SK-N-SH treated with all-trans-retinoic acid at 6 μM for 48 hours (cell line): ENCODE results near the gene SRPRB.

Experiments used
- ATAC-seq: fragments of 200-7000 bp; cut with Tn5 transposase; 3 replicates; pipeline ENCODE4 v1.9.1; 2020; ENCODE audit warnings: mild to moderate bottlenecking, moderate library complexity
- ARNTL ChIP-seq: fragments of 450-650 bp; formaldehyde crosslinking; IDR thresholded peaks from 2 replicates; pipeline ENCODE4 v1.5.0; 2020; ENCODE audit warnings: low read depth, mild to moderate bottlenecking, moderate library complexity, borderline replicate concordance
- BACH2 ChIP-seq: fragments of 250-450 bp; sonication (Bioruptor Pico); IDR thresholded peaks from 2 replicates; pipeline ENCODE4 v1.9.0; 2021; ENCODE audit warnings: mild to moderate bottlenecking, borderline replicate concordance
- CSDC2 ChIP-seq: fragments of 250-450 bp; sonication (Bioruptor Pico); IDR thresholded peaks from 2 replicates; pipeline ENCODE4 v1.5.0; 2020; ENCODE audit warnings: mild to moderate bottlenecking, moderate library complexity
- ESRRG ChIP-seq: fragments of 250-450 bp; sonication (Bioruptor Pico); IDR thresholded peaks from 2 replicates; pipeline ENCODE4 v1.6.1; 2021; ENCODE audit warnings: mild to moderate bottlenecking
- GLIS3 ChIP-seq: fragments of 250-450 bp; sonication (Bioruptor Pico); IDR thresholded peaks from 2 replicates; pipeline ENCODE4 v1.5.0; 2020; ENCODE audit warnings: mild to moderate bottlenecking, moderate library complexity
- ISL1 ChIP-seq: fragments of 250-450 bp; sonication (Bioruptor Pico); IDR thresholded peaks from 2 replicates; pipeline ENCODE4 v2.1.2; 2022; ENCODE audit warnings: mild to moderate bottlenecking, moderate library complexity
- OSR1 ChIP-seq: fragments of 250-450 bp; sonication (Bioruptor Pico); IDR thresholded peaks from 2 replicates; pipeline ENCODE4 v1.8.0; 2022; ENCODE audit warnings: moderate library complexity, mild to moderate bottlenecking, inconsistent platforms
- PPARA ChIP-seq: fragments of 250-450 bp; sonication (Bioruptor Pico); IDR thresholded peaks from 2 replicates; pipeline ENCODE4 v1.5.0; 2020; ENCODE audit warnings: mild to moderate bottlenecking, borderline replicate concordance
- SNAI2 ChIP-seq: fragments of 250-450 bp; sonication (Bioruptor Pico); IDR thresholded peaks from 2 replicates; pipeline ENCODE4 v1.5.0; 2020; ENCODE audit warnings: mild to moderate bottlenecking, moderate library complexity
- TCF4 ChIP-seq: fragments of 250-450 bp; sonication (Bioruptor Pico); IDR thresholded peaks from 2 replicates; pipeline ENCODE4 v1.8.0; 2021; ENCODE audit warnings: mild to moderate bottlenecking, moderate library complexity, borderline replicate concordance
- TOX ChIP-seq: fragments of 250-450 bp; sonication (Bioruptor Pico); IDR thresholded peaks from 2 replicates; pipeline ENCODE4 v1.8.0; 2021; ENCODE audit warnings: mild to moderate bottlenecking, moderate library complexity, borderline replicate concordance
- ZNF565 ChIP-seq: fragments of 450-650 bp; formaldehyde crosslinking; conservative IDR thresholded peaks from 2 replicates; pipeline ENCODE4 v1.5.0; 2020; ENCODE audit warnings: low read depth, mild to moderate bottlenecking, moderate library complexity
- ZNF70 ChIP-seq: fragments of 450-650 bp; formaldehyde crosslinking; IDR thresholded peaks from 2 replicates; pipeline ENCODE4 v1.5.0; 2020; ENCODE audit warnings: mild to moderate bottlenecking, moderate library complexity
- ZNF8 ChIP-seq: fragments of 450-650 bp; formaldehyde crosslinking; IDR thresholded peaks from 2 replicates; pipeline ENCODE4 v1.5.0; 2020; ENCODE audit warnings: mild to moderate bottlenecking, moderate library complexity
- TF ChIP-seq, protein P1 (sequence below): fragments of 250-450 bp; sonication (Bioruptor Pico); IDR thresholded peaks from 2 replicates; pipeline ENCODE4 v1.8.0; 2021; ENCODE audit warnings: low read depth, mild to moderate bottlenecking, moderate library complexity, borderline replicate concordance
- TF ChIP-seq, protein P2 (sequence below): fragments of 250-450 bp; sonication (Bioruptor Pico); IDR thresholded peaks from 2 replicates; pipeline ENCODE4 v1.5.1; 2021; ENCODE audit warnings: mild to moderate bottlenecking, moderate library complexity
- TF ChIP-seq, protein P3 (sequence below): fragments of 250-450 bp; sonication (Bioruptor Pico); IDR thresholded peaks from 2 replicates; pipeline ENCODE4 v1.5.0; 2020; ENCODE audit warnings: mild to moderate bottlenecking, moderate library complexity

Gene SRPRB

DNA sequence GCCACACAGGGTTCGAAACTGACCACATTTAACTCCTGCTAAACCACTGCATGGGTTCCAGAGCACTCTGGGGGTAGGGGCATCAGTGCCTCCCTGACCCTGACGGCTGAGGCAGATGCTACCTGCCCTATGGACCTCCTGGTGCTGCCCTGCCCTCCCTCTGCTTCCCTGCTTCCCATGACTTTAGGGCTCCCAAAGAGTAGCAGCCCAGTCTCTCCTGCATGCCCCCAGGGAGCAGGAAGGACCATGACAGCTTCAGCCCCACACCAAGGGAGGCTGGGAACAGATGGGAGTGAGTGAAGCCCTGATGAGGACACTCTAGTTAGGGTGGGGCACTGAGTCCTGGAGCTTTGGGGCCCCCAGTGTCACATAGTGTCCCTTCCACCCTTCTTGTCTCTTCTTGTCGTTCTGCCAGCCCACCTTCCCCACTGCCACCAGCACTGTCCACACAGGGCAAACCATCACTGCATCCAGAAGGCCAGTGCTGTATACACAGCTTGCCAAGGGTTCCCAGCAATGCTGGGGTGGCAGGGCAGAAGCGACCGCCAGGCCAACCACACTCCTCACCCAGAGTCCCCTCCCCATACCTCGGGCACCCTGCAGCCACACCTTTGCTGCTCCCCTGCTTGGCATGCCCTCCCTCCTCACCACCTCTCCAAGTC is 31.0 kb downstream of the SRPRB start (continued):
- TF ChIP-seq ZNF565: no peak
- TF ChIP-seq, all 23 proteins: peak for 0

DNA sequence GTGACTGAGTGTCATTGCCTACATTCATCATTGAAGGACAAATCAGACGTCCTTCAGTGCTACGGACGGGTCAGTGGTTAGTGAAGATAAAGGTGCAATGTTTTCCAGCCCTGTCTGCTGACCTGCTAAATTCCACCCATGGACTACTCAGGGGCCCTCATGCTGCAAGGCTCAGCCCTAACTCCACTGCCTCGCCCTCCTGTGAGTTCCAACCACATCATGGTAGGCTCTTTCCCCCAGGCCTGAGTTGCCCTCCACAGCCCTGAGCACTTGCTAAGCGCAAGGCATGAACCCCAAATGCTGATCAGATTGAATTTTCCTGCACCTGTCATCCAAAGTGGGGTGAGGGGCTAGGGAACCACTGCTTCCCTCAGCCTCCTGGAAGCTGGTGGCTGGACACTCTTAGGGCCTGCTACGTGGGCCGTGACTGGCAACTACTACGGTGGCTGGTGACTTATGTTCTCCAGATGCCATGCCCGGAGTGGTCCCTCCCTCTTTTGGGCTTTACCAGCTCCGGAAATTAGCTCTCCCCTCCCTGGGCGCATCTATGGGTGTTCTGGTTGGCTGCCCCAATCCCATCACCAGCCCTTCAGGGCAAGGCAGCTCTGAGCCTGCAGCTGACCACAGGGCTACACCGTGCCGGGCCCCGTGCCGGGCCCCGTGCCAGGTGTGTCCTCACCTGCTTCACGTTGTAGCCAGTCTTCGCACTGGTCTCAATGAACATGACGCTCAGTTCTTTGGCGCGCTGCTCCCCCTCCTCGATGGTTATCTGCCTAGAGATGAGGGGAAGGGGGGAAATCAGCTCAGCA is 32.1 kb downstream of the SRPRB start:
- no peak for ATAC-seq
- TF ChIP-seq PPARA: no peak
- no peak for TF ChIP-seq GLIS3 (CRISPR knock-in tag)
- TF ChIP-seq, protein P1, sequence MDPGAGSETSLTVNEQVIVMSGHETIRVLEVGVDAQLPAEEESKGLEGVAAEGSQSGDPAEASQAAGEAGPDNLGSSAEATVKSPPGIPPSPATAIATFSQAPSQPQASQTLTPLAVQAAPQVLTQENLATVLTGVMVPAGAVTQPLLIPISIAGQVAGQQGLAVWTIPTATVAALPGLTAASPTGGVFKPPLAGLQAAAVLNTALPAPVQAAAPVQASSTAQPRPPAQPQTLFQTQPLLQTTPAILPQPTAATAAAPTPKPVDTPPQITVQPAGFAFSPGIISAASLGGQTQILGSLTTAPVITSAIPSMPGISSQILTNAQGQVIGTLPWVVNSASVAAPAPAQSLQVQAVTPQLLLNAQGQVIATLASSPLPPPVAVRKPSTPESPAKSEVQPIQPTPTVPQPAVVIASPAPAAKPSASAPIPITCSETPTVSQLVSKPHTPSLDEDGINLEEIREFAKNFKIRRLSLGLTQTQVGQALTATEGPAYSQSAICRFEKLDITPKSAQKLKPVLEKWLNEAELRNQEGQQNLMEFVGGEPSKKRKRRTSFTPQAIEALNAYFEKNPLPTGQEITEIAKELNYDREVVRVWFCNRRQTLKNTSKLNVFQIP (CRISPR knock-in tag): no peak
- TF ChIP-seq ISL1 (CRISPR knock-in tag): no peak

- no peak for ATAC-seq
These were observed 32.7 kb downstream of the SRPRB start for GRCh38 chr3:133838296-133838789.

DNA sequence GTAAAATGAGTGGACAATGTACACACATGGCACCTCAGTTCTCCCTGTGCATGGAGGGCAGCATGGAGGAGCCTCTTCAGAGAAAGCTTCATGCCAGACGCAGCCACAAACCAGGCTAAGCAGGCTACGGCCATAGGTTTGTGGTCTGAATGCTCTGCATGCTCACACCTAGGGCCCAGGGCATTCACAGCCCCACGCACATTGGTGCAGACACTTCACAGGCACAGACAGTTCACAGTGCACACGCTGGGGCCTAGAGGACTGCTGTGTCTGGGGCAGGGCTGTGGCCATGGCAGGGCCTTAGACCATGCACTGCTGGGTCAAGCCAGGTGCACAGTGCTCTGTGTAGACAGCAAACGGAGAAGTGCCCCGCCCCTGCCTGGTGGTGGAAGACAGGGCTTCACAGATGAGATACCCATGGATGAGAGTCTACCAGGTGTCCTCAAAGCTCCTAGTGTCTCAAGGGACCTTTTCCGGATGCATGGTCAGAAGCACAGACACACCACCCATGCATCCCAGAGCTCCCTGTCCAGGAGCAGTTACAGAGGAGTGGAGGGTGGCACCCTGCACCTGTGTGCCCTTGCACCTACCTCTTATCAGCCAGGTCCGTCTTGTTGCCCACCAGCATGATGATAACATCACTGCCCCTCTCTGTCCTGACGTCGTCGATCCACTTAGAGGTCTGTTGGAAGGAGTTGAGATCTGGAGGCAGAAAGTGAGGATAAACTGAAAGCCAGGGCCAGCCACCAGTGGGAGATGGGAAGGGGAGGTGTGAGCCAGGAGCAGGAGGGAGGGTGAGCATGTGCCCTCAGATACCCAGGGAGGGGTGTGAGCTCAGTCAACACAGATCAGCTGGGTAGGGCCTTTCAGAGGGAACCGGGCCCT is 33.5 kb downstream of the SRPRB start:
- no peak for ATAC-seq
- TF ChIP-seq SNAI2 (CRISPR knock-in tag) (no peak), TCF4 (CRISPR knock-in tag) (no peak)

More at GRCh38 chr3:133838296-133838789, 32.7 kb downstream of the SRPRB start:
- TF ChIP-seq OSR1 (no peak), BACH2 (CRISPR knock-in tag) (no peak), ARNTL (no peak), PPARA (no peak), ISL1 (CRISPR knock-in tag) (no peak), ZNF8 (CRISPR knock-in tag) (no peak), TOX (no peak), CSDC2 (CRISPR knock-in tag) (no peak), ESRRG (no peak), ZNF70 (CRISPR knock-in tag) (no peak)
- TF ChIP-seq, protein P2, sequence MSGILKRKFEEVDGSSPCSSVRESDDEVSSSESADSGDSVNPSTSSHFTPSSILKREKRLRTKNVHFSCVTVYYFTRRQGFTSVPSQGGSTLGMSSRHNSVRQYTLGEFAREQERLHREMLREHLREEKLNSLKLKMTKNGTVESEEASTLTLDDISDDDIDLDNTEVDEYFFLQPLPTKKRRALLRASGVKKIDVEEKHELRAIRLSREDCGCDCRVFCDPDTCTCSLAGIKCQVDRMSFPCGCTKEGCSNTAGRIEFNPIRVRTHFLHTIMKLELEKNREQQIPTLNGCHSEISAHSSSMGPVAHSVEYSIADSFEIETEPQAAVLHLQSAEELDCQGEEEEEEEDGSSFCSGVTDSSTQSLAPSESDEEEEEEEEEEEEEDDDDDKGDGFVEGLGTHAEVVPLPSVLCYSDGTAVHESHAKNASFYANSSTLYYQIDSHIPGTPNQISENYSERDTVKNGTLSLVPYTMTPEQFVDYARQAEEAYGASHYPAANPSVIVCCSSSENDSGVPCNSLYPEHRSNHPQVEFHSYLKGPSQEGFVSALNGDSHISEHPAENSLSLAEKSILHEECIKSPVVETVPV (CRISPR knock-in tag): no peak
- TF ChIP-seq, protein P3, sequence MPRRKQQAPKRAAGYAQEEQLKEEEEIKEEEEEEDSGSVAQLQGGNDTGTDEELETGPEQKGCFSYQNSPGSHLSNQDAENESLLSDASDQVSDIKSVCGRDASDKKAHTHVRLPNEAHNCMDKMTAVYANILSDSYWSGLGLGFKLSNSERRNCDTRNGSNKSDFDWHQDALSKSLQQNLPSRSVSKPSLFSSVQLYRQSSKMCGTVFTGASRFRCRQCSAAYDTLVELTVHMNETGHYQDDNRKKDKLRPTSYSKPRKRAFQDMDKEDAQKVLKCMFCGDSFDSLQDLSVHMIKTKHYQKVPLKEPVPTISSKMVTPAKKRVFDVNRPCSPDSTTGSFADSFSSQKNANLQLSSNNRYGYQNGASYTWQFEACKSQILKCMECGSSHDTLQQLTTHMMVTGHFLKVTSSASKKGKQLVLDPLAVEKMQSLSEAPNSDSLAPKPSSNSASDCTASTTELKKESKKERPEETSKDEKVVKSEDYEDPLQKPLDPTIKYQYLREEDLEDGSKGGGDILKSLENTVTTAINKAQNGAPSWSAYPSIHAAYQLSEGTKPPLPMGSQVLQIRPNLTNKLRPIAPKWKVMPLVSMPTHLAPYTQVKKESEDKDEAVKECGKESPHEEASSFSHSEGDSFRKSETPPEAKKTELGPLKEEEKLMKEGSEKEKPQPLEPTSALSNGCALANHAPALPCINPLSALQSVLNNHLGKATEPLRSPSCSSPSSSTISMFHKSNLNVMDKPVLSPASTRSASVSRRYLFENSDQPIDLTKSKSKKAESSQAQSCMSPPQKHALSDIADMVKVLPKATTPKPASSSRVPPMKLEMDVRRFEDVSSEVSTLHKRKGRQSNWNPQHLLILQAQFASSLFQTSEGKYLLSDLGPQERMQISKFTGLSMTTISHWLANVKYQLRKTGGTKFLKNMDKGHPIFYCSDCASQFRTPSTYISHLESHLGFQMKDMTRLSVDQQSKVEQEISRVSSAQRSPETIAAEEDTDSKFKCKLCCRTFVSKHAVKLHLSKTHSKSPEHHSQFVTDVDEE (CRISPR knock-in tag): no peak
- TF ChIP-seq, protein P1 (CRISPR knock-in tag): no peak
